HG02759 (cell line): ENCODE data around the gene SLC25A30.
"Not testable (repeated sequence)": the region's sequence is repeated elsewhere in the genome, so short reads cannot be mapped to it uniquely, and the experiment has no call there.

ENCODE experiments used
- ATAC-seq: cut with Tn5 transposase; IDR thresholded peaks from one replicate; pipeline ENCODE4 v1.9.1; 2021; ENCODE audit warnings: mild to moderate bottlenecking, moderate library complexity; ENCODE audit not compliant: unreplicated experiment

SLC25A30 gene

DNA sequence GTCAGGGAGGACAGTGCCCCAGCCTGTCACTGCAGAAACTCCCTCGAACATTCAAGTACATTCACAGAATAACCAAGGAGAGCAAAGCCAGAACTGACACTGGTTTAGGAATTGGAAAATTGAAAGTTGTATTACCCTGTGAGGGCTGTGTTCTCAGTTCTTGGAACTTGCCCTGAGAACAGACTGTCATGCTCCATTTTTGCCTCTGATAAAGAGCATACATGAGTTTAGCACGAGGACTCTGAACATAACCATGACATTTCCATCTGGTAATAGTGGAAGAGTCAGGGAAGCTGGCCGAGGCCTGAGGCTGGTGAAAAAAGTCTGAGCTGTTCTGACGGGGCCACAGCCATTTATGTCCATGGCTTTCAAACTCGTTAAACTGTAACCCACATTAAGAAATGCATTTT, 15.2 kb upstream of the SLC25A30 start:
- ATAC-seq, result no peak

DNA sequence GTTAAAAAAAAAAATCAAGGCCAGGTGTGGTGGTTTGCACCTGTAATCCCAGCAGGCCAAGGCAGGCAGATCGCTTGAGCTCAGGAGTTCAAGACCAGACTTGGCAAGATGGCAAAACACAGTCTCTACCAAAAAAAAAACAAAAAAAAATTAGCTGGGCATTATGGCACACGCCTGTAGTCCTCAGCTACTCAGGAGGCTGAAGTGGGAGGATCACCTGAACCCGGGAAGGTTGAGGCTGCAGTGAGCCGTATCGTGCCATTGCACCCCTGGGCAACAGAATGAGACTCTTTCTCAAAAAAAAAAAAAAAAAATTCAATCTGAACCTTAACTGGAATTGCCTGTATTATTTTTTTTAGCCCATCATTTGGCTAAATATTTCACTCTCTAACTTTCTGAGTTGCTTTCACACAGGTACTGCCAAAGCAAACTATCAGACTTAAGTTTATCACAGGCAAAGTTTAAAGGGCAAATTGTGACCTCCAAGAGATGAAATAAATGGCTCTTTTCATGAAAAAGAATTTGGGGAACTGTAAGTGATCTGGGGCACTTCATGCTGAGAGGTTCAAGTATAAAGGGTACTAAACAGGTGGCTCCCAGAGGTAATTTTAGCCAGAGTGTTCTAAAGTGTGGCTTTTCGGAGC, 14.7 kb upstream of the SLC25A30 start:
- ATAC-seq, result no peak

DNA sequence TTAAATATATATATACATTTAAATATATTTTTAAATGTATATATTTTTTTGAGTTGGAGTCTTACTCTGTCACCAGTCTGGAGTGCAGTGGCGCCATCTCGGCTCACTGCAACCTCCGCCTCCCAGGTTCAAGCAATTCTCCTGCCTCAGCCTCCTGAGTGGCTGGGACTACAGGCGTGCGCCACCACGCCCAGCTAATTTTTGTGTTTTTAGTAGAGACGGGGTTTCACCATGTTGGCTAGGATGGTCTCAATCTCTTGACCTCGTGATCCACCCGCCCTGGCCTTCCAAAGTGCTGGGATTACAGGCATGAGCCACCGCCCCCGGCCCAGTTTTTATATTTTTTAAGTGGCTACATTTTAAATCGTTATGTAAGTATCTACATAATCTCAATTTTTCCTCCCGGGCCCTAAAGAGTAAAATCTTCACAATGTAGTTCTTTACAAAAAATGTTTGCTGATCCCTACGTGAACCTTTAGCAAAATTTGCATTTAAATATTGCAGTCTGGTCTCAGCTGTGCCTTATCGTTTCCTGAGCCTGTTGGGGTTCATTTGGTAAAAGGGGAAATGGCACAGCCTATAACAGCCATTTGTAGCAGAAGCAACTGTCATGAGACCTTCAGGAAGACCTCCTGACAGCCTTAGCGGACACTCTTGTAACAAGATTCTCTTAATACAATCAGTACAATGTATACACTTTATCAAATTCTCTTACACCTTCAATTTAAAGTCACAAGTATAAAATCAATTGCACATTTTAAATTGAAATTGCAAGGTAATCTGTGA, 8.1 kb upstream of the SLC25A30 start:
- ATAC-seq, result not testable (repeated sequence)

DNA sequence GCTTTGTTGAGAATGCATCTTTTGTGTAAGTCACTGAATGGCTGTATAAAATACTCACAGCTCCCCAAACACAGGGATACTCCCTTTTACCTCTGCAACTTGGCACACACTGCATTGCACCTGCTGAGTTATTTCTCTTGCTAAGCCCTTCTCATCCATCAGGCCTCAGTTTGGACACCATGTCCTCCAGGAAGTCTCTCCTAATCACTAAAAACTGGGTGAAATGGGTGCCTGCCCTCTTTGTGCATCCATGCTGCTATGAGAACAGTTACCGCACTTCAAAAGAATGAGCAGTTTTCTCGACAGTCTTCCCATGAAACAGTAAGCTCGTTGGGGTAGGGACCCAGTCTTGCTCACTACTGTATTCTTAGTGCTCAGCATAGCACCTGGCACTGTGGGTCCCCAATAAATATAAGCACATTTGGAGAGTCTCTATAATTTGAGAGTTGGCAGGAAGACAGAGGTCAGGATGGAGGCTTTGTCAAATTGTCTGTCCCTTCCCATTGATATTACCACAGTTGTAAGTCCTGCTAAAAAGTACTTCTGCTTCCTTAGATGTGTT, 4.6 kb upstream of the SLC25A30 start:
- ATAC-seq, result no peak

DNA sequence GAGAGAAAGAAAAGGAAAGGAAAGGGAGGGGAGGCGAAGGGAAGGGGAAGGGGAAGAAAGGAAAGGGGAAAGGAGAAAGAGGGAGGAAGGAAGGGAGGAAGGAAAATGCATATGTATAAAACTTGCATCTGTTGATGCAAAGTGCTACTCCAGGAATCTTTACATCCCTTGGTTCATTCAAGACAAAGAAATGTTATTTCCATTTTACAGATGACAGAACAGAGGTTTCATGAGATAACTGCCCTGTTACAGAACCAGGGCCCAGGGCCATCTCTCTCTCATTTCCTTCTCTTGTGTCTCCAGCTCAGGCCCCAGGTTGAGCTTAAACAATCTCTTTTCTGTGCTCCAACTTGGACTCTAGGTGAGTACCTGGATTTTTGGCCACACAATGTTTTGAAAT, 1.8 kb upstream of the SLC25A30 start:
- no peak for ATAC-seq

DNA sequence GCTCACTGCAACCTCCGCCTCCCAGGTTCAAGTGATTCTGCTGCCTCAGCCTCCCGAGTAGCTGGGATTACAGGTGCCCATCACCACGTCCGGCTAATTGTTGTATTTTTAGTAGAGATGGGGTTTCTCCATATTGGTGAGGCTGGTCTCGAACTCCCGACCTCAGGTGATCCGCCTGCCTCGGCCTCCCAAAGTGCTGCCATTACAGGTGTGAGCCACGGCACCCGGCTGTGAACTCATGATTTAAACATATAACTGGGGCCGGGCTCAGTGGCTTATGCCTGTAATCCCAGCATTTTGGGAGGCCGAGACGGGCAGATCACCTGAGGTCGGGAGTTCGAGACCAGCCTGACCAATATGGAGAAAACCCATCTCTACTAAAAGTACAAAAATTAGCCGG, 1.2 kb upstream of the SLC25A30 start:
- ATAC-seq, result not testable (repeated sequence)

DNA sequence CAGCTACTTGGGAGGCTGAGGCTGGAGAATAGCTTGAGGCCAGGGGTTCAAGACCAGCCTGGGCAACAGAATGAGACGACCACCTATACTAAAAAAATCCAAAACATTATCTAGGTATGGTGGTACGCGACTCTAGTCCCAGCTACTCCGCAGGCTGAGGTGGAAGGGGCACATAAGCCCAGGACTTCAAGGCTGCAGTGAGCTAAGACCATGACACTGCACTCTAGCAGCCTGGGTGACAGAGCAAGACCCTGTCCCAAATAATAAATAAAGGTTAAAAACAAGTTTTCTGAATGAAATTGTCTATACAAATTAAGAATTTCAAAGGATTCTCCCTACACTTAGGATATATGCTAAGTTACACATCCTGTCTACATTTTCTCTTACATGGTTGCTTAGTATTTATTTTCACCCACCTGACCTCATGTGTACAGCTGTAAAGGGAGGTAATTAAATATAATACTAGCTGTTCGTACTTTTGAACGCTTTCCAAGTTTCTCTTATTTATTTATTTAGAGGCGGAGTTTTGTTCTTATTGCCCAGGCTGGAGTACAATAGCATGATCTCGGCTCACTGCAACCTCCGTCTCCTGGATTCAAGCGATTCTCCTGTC, 1.6 kb downstream of the SLC25A30 start:
- no peak for ATAC-seq

DNA sequence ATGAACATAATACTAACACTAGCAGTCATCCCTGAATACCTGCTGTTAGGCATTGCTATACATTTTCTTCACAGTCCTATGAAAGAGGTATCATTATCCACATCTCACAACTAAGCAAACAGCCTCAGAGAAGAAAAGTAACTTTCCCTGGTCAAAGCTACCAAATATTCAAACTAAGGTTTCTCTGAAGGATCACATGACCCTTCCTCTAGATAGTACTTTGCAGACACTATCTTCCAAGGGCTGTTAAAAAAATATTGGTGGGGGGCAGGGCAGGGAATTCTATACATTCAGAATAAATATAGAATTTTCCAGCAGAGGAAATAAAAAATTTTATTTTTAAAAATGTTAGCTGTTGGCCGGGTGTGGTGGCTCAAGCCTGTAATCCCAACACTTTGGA, 3.1 kb downstream of the SLC25A30 start:
- no peak for ATAC-seq

DNA sequence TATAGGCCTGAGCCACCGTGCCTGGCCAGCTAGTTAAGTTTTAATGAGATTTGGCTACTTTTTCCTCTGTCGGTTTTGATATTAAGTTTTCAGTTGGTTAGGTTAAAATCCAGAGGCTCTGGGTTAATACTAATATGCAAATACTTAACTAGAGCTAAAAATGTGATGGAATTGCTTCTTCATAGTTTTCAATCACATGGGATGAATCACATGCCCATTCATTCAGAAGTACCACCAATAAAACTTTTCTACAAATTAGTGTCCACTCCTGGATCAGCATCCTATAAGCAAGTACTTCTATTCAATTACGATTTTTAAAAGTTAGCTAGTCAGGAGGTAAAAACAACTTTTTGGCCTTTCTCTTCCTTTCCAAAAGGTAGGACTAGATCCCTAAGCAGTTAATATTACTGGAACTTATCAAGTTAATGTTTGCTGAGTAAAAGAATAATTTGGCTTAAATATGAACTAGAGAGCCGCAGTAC, 4.3 kb downstream of the SLC25A30 start:
- ATAC-seq, result no peak

DNA sequence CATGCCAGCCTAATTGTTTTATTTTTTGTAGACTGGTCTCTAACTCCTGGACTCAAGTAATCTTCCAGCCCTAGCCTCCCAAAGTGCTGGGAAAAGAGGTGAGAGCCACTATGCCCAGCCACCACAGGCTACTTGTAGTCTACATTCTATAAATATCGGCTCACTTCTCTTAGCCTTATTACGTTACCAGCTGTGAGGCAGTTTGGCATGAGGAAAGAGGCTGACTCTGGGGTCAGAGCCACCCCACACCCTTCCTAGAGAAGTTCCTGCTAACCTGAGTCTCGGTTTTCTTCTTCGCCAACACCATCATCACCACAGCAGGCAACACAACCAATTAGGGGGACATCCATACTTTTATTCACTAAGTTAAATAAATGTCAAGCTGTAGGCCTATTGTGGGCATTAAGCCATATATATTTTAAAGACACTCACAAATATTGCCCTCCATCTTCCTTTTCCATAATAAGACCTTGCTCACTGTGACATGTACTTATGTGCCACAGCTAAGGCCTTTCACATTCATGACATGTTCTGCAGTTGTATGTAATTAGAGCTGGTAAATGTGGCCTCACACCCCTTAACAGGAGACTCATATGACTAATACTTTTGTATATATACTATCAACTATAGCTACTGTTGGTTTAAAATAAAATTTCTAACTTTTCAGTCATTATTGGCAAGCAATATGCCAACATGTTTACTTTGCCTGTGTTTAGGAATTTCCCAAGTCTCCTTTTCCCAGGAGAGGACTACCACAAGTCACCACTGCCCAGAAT, 5.7 kb downstream of the SLC25A30 start:
- ATAC-seq, result no peak

DNA sequence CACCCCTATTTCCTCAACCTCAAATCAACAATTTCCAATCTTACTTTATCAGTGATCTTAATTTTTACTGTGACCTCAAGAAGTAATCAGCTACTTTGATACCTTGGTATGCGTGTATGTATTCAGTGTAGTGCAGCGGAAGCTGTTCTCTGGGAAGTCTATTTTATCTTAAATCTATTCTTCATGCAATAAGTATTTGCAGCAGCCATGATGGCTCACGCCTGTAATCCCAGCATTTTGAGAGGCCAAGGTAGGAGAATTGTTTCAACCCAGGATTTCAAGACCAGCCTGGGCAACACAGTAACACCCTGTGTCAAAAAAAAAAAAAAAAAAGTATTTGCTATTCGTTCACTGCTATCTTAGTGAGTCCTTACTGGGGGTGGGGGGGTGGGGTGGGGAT, 6.5 kb downstream of the SLC25A30 start:
- ATAC-seq, result no peak

DNA sequence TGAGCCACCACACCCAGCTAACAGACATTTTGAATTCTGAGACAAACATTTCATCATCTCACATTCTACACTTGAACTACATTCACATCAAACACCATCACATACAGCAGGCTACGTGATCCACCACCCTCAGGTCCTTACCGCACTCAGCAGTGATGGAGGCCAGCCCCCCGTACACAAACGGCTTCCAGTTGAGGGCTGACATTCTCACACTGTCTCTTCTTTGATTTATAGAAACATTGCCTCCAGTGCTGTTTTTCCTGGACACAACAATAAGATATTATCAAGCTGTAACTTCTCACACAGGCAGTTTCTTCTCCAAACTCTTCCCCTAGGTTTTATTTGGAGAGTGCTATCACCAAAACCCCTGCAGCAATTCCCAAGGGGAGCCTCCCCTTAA, 7.0 kb downstream of the SLC25A30 start:
- ATAC-seq, result no peak

DNA sequence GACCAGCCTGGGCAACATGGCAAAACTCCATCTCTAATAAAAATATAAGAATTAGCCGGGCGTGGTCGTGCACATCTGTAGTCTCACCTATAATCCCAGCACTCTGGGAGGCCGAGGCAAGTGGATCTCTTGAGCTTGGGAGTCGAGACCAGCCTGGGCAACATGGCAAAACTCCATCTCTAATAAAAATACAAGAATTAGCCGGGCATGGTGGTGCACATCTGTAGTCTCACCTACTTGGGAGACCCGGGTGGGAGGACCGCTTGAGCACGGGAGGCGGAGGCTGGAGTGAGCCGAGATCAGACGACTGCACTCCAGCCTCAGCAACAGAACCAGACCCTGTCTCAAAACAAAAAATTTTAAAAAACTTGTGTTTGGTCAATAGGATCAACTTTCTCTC, 7.7 kb downstream of the SLC25A30 start:
- no peak for ATAC-seq

DNA sequence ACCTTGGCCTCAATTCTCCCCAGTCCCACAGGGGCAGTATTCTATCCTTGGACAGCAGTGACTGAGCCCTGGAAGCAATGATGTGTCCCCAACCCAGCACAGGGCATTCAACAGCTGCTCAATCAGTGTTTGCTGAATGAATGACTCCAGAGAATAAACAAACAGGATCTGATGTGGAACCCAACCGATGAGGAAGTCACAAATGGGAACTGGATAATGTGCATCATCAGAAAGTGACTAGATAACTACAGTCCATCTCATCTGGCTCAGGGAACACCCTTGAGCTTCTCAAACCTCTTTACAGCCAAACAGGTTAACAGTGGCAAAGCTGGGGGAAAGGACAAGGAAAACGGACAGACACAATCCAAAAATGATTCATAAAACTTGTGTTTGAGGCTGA, 8.2 kb downstream of the SLC25A30 start:
- no peak for ATAC-seq

DNA sequence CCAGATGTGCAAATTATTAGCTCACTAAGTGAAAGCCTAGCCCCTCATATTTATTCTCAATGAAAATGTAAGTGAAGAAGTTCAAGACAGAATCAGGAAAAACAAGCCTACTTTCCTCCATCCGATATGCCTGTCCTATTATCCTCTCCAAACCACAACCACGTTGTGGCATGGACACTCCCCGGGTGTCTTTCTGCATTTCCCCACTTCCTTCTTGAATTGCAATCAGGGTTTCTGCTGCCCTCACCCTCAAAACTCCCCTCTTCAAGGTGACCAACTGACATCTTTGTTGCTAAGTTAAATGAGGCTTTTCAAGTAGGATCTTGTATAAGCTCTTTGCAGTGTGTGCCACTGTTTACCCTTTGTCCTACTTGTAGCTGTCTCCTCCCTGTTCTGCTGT, 11.8 kb downstream of the SLC25A30 start:
- ATAC-seq, result no peak

DNA sequence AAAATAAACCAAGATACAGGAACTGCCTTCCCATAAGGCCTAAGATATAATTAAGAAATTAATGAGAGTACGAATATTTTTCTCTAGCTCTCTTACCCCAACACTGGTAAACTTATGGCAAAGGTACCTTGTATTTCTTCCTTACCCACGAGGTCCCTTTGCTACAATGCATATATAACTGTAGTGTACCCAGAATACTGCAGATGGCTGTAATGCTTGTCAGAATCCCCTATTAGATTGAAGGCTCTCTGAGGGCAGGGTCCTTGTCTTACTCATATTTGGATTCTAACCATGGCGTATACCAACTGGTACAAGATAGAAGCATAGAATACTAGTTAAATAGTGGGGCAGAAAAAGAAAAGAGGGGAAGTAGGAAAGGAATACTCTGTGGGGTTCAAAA, 15.1 kb downstream of the SLC25A30 start:
- no peak for ATAC-seq

DNA sequence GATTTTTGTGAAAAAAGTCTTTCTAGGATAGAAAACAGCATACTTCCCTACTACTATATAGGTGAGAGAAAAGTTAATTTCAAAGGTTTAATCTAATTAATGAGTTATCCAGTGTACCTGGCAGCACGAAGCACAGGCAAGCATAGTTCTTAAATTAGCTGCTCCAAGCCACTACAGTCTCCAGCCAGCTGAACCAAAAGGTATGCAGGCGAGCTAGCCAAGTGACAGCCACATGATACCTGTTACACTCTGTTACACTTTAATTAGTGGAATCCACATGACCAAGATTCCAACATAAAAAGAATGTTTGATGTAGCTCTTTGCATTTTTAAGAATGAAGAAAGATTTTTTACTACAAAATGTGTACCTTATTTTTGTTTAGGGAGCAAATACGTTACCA, 15.5 kb downstream of the SLC25A30 start:
- no peak for ATAC-seq

DNA sequence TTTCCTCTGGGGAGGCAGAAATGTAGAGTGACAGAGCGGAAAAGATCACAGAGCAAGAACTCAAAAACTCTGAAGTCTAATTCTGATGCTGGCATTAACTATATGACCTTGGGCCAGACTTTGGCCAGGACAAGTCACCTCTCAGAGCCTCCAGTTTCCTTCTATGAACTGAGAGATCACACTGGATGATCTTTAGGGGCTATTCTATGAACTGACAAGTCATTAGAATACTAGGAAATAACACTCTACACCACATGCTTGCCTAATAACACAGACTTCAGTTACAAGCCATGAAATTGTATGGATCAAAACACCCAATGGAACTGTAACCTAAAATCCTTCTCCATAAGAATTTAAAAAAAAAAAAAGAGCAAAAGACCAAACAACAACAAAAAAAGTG, 16.9 kb downstream of the SLC25A30 start:
- ATAC-seq, result no peak

DNA sequence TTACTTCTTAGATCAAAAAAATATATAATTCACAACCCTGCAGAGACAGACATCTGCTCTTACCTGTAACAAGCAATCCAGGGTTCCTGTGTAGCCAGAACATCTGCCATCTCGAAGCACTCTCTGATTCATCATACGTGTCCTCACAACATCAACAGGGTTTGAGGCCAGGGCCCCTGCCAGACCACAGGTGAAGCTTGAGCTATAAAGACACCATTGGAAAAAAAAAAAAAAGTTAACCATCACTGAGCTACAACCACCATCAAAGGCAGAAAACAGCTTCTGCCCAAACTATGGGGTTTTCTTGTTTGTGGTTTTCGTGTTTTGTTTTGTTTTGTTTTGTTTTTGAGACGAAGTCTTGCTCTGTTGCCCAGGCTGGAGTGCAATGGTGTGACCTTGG, 19.3 kb downstream of the SLC25A30 start:
- ATAC-seq, result no peak

DNA sequence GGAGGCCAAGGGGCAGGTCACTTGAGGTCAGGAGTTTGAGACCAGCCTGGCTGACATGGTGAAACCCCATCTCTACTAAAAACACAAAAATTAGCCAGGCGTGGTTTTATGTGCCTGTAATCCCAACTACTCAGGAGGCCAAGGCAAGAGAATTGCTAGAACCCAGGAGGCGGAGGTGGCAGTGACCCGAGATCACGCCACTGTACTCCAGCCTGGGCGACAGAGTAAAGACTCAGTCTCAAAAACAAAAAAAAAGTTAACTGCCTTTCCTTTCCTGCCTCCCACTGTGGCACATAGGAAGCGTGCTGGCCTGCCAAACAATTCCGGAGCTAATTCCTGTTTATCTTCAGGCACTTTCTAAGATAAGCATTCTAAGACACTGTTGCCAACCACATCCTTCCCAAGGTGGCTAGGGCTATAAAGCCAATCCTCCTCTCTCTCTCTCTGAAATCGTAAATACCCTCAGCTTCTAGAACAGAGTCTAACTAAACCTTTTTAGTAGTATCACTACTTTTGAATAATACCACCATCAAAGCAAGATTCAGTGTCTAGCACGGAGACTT, 21.6 kb downstream of the SLC25A30 start:
- ATAC-seq, result no peak
